ENCODE data around the gene CCDC71L.

DNA sequence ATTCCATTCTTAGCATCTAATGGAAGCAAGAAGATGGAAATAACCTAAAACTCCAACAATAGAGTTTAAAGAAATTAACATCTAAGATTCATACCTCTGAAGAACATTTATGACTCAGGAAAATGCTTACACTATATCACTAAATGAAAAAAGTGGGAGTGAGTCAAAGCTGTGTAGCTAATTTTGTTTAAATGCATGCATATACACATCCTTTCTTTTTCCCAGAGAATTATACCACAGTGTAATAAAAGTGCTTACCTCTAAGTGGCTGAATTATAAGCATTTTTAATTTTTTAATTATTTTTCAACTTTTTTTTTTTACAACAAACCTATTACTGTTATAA, 44.3 kb downstream of the CCDC71L start:
- no peak for TF ChIP-seq POLR2A (IDR thresholded peaks at IDR 0.05; ENCODE audit: low read depth, low read length)
- TF ChIP-seq EZH2 (IDR thresholded peaks at IDR 0.05; ENCODE audit: borderline replicate concordance, low read depth, low read length, severe bottlenecking) = no peak
- TF ChIP-seq, protein P1, sequence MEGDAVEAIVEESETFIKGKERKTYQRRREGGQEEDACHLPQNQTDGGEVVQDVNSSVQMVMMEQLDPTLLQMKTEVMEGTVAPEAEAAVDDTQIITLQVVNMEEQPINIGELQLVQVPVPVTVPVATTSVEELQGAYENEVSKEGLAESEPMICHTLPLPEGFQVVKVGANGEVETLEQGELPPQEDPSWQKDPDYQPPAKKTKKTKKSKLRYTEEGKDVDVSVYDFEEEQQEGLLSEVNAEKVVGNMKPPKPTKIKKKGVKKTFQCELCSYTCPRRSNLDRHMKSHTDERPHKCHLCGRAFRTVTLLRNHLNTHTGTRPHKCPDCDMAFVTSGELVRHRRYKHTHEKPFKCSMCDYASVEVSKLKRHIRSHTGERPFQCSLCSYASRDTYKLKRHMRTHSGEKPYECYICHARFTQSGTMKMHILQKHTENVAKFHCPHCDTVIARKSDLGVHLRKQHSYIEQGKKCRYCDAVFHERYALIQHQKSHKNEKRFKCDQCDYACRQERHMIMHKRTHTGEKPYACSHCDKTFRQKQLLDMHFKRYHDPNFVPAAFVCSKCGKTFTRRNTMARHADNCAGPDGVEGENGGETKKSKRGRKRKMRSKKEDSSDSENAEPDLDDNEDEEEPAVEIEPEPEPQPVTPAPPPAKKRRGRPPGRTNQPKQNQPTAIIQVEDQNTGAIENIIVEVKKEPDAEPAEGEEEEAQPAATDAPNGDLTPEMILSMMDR (IDR thresholded peaks at IDR 0.05; ENCODE audit: extremely low read depth in 1 of 2, insufficient read depth in 1 of 2, low read depth in 1 of 2, low read length in 2 of 2) = no peak
- no peak for TF ChIP-seq POLR2AphosphoS5 (IDR thresholded peaks at IDR 0.05; ENCODE audit: insufficient read depth, low read depth, low read length)
- no peak for TF ChIP-seq GATA2 (IDR thresholded peaks at IDR 0.05; ENCODE audit: insufficient read depth, insufficient read length, low read depth, low read length)
